ENCODE measurements around the gene MLH1. TPM values are rescaled to one million over a fixed set of nuclear protein-coding genes. Genes with fewer than 3 reads are reported as not detected.
A peak's percentile ranks its signal among the peaks of the same experiment; 100 is the strongest.

The MLH1 gene
- total and polyA plus RNA-seq, 4 experiments from 2014 or later: 15.6 to 33.8 (median 24.6) TPM

DNA sequence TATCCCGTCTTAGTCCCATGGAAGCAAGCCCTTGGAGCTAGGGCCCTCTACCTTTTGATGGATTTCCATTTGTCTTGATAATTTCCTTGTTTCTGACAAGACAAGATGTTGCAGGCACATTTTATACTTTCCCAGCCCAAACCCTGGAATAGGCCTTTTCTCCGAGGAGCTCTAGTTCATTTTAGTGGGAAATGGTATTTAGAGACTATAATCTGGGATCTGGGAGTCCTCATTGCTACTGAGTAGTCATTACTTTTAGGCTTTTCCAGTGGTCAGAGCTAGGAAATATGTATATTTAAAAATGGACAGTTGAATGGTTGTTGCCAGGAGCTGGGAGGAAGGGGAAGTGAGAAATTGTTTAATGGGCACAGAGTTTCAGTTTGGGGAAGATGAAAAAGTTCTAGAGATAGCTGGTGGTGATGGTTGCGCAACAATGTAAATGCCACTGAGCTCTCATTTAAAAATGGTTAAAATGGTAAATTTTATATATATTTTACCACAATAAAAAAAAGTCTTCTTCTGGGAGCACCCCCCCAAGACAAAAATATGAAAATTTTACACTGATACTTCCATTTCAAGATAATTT, 31.6 kb downstream of the MLH1 start:
- H3K4me3 ChIP-seq (ENCODE audit: low read length in 2 of 2): no peak overlapping the region
- peak overlapping the region in 1 of 7 donors; percentile 3 for H3K27ac Mint-ChIP-seq
- peaks cover 63 to 88% of the 10 kb centered on the region in 2 donors for H3K36me3 Mint-ChIP-seq
- DNase-seq: no peak
- ChIA-PET CTCF (ENCODE audit: partially characterized antibody) (interaction anchor here (0.7 to 2.7 kb wide), 9 partner anchors 10 to 231 kb away, joined by 3 to 28 read pairs (median 3); no protein-coding TSS in a partner anchor), POLR2A (ENCODE audit: partially characterized antibody) (no interaction called here)
- peaks cover 2 to 7% (median 4%) of the 10 kb centered on the region in 4 donors for H3K4me1 Mint-ChIP-seq
- H3K4me3 Mint-ChIP-seq: no peak overlapping the region
- H3K9me3 Mint-ChIP-seq: peaks cover 0 to 2% (median 0%) of the 10 kb centered on the region in 8 donors
- H3K4me1 ChIP-seq (ENCODE audit: insufficient read depth, low read length): no peaks in the 10 kb centered on the region
- H3K27ac ChIP-seq (ENCODE audit: low read depth, low read length): no peak overlapping the region
- no peaks in the 10 kb centered on the region for H3K27me3 ChIP-seq (ENCODE audit: insufficient read depth, low read length)
- H3K36me3 ChIP-seq (ENCODE audit: insufficient read depth, low read length): peaks cover 47% of the 10 kb centered on the region
- no peaks in the 10 kb centered on the region for H3K9me3 ChIP-seq (ENCODE audit: control insufficient read depth in 1 of 2, low read length in 2 of 2)
- intact Hi-C loops (cut with micrococcal nuclease): loop anchor here (1.0 kb wide), 1 partner anchor 188 kb away; no protein-coding TSS in a partner anchor
- no peaks in the 10 kb centered on the region for H3K27me3 Mint-ChIP-seq

DNA sequence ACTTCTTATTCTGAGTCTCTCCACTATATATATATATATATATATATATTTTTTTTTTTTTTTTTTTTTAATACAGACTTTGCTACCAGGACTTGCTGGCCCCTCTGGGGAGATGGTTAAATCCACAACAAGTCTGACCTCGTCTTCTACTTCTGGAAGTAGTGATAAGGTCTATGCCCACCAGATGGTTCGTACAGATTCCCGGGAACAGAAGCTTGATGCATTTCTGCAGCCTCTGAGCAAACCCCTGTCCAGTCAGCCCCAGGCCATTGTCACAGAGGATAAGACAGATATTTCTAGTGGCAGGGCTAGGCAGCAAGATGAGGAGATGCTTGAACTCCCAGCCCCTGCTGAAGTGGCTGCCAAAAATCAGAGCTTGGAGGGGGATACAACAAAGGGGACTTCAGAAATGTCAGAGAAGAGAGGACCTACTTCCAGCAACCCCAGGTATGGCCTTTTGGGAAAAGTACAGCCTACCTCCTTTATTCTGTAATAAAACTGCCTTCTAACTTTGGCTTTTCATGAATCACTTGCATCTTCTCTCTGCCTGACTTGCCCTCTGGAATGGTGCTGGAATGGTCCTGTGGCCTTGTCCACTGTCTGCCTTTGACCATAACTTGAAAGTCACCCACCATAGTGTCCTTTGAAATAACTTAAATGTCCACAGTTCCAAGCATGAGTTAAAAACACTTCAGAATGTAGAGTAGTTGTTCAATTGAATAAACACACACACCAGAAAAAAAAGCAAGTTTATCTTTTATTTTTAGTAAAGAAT, 32.4 kb downstream of the MLH1 start:
- H3K27me3 ChIP-seq (ENCODE audit: insufficient read depth, low read length): no peaks in the 10 kb centered on the region
- H3K9me3 ChIP-seq (ENCODE audit: control insufficient read depth in 1 of 2, low read length in 2 of 2): no peaks in the 10 kb centered on the region
- peaks cover 41% of the 10 kb centered on the region for H3K36me3 ChIP-seq (ENCODE audit: insufficient read depth, low read length)
- no peak overlapping the region for H3K4me3 Mint-ChIP-seq
- H3K27ac ChIP-seq (ENCODE audit: low read depth, low read length): no peak overlapping the region
- ChIA-PET POLR2A (ENCODE audit: partially characterized antibody) (no interaction called here), CTCF (ENCODE audit: partially characterized antibody) (interaction anchor here (1.0 to 2.7 kb wide), 6 partner anchors 9 to 231 kb away, joined by 3 to 28 read pairs (median 4); no protein-coding TSS in a partner anchor)
- H3K4me3 ChIP-seq (ENCODE audit: low read length in 2 of 2): no peak overlapping the region
- peaks cover 0 to 2% (median 0%) of the 10 kb centered on the region in 8 donors for H3K9me3 Mint-ChIP-seq
- peaks cover 58 to 86% of the 10 kb centered on the region in 2 donors for H3K36me3 Mint-ChIP-seq
- peak overlapping the region in 3 of 7 donors; percentile 25 to 57 (median 30) for H3K27ac Mint-ChIP-seq
- no peaks in the 10 kb centered on the region for H3K4me1 ChIP-seq (ENCODE audit: insufficient read depth, low read length)
- intact Hi-C loops (cut with micrococcal nuclease): no loop called here
- peaks cover 2 to 7% (median 4%) of the 10 kb centered on the region in 4 donors for H3K4me1 Mint-ChIP-seq
- no peak for DNase-seq
- H3K27me3 Mint-ChIP-seq: no peaks in the 10 kb centered on the region

DNA sequence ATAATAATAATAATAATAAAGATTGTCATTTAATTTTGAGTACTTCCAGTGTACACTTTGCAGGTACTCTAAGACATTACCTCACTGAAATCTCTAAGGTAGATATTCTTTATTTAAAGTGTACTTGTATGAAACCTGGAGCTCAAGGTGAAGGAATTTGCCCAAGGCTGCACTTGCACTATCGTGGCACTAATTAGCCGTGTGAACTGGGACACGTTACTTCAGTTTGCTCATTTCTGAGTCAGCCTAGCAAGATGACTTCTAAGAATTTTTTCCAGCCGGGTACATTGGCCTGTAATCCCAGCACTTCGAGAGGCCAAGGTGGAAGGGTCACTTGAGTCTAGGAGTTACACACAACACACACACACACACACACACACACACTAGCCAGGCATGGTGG, 33.5 kb downstream of the MLH1 start:
- intact Hi-C loops (cut with micrococcal nuclease): no loop called here

DNA sequence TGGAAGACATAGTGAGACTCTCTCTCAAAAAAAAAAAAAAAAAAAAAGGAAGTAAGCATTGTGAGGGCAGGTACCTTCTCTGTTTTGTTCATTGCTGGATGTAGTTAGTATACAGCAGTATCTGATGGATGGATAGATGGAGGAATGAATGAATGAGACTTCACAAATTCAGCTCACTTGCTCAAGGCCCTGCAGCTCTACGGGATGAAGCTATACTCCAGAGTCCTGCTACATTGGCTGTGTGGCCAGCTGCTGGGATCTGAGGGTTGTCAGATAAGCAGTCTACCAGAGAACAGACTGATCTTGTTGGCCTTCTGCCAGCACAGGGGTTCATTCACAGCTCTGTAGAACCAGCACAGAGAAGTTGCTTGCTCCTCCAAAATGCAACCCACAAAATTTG, 35.0 kb downstream of the MLH1 start:
- Histone ChIP-seq H3K4me3 (ENCODE audit: low read length in 2 of 2) (no peak overlapping the region), H3K27me3 (ENCODE audit: insufficient read depth, low read length) (no peaks in the 10 kb centered on the region), H3K36me3 (ENCODE audit: insufficient read depth, low read length) (peaks cover 24% of the 10 kb centered on the region), H3K9me3 (ENCODE audit: control insufficient read depth in 1 of 2, low read length in 2 of 2) (no peaks in the 10 kb centered on the region), H3K4me1 (ENCODE audit: insufficient read depth, low read length) (no peaks in the 10 kb centered on the region), H3K27ac (ENCODE audit: low read depth, low read length) (no peak overlapping the region)
- Mint-ChIP-seq H3K27ac (peak overlapping the region in 1 of 7 donors; percentile 18), H3K9me3 (peaks cover 0 to 3% (median 0%) of the 10 kb centered on the region in 8 donors), H3K27me3 (no peaks in the 10 kb centered on the region), H3K36me3 (peaks cover 60 to 87% of the 10 kb centered on the region in 2 donors), H3K4me3 (no peak overlapping the region), H3K4me1 (peaks cover 0 to 3% (median under 1%) of the 10 kb centered on the region in 4 donors)
- POLR2A ChIA-PET (ENCODE audit: partially characterized antibody): no interaction called here
- DNase-seq: no peak
- intact Hi-C loops (cut with micrococcal nuclease): no loop called here
- CTCF ChIA-PET (ENCODE audit: partially characterized antibody): interaction anchor here (1.0 kb wide), 1 partner anchor 57 kb away, joined by 3 read pairs; no protein-coding TSS in a partner anchor

More for the DNA sequence above, 33.5 kb downstream of the MLH1 start:
- POLR2A ChIA-PET (ENCODE audit: partially characterized antibody): no interaction called here
- H3K36me3 ChIP-seq (ENCODE audit: insufficient read depth, low read length): peaks cover 37% of the 10 kb centered on the region
- Mint-ChIP-seq H3K36me3 (peaks cover 59 to 86% of the 10 kb centered on the region in 2 donors), H3K9me3 (peaks cover 0 to 2% (median 0%) of the 10 kb centered on the region in 8 donors), H3K27ac (no peak overlapping the region), H3K4me1 (peaks cover 0 to 5% (median 2%) of the 10 kb centered on the region in 4 donors), H3K4me3 (no peak overlapping the region), H3K27me3 (no peaks in the 10 kb centered on the region)
- DNase-seq: no peak
- H3K27ac ChIP-seq (ENCODE audit: low read depth, low read length): no peak overlapping the region
- no peaks in the 10 kb centered on the region for H3K9me3 ChIP-seq (ENCODE audit: control insufficient read depth in 1 of 2, low read length in 2 of 2)
- CTCF ChIA-PET (ENCODE audit: partially characterized antibody): no interaction called here
- no peaks in the 10 kb centered on the region for H3K4me1 ChIP-seq (ENCODE audit: insufficient read depth, low read length)
- no peaks in the 10 kb centered on the region for H3K27me3 ChIP-seq (ENCODE audit: insufficient read depth, low read length)
- H3K4me3 ChIP-seq (ENCODE audit: low read length in 2 of 2): no peak overlapping the region

DNA sequence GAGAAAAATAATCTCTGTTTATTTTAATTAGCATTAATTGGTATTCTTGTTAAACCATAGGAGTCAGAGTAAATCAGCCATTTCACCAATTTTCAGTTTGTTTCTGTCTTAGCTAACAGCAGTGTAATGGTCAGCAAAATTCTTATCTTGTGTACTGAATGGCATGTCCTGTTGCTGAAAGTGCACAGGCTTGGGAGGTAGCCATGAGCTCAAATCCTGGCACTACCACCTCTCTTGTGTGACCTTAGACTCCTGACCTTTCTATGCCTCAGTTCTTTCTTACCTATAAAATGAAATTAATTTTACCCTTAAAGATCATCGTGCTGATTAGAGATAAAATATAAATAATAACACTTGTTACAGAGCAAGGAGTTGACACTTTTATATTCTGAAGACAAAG, 35.8 kb downstream of the MLH1 start:
- peaks cover 64 to 84% of the 10 kb centered on the region in 2 donors for H3K36me3 Mint-ChIP-seq
- peaks cover 0 to 5% (median 0%) of the 10 kb centered on the region in 8 donors for H3K9me3 Mint-ChIP-seq
- no peaks in the 10 kb centered on the region for H3K27me3 ChIP-seq (ENCODE audit: insufficient read depth, low read length)
- H3K36me3 ChIP-seq (ENCODE audit: insufficient read depth, low read length): peaks cover 26% of the 10 kb centered on the region
- intact Hi-C loops (cut with micrococcal nuclease): no loop called here
- no peaks in the 10 kb centered on the region for H3K27me3 Mint-ChIP-seq
- H3K9me3 ChIP-seq (ENCODE audit: control insufficient read depth in 1 of 2, low read length in 2 of 2): no peaks in the 10 kb centered on the region
- no peak for DNase-seq
- no peaks in the 10 kb centered on the region for H3K4me1 ChIP-seq (ENCODE audit: insufficient read depth, low read length)
- H3K4me3 Mint-ChIP-seq: no peak overlapping the region
- no peak overlapping the region for H3K4me3 ChIP-seq (ENCODE audit: low read length in 2 of 2)
- no peak overlapping the region for H3K27ac Mint-ChIP-seq
- H3K4me1 Mint-ChIP-seq: peaks cover 0 to 3% (median under 1%) of the 10 kb centered on the region in 4 donors
- no peak overlapping the region for H3K27ac ChIP-seq (ENCODE audit: low read depth, low read length)
- POLR2A ChIA-PET (ENCODE audit: partially characterized antibody): no interaction called here
- CTCF ChIA-PET (ENCODE audit: partially characterized antibody): interaction anchor here (1.0 to 1.5 kb wide), 2 partner anchors 70 to 184 kb away, joined by 3 to 5 read pairs; no protein-coding TSS in a partner anchor

DNA sequence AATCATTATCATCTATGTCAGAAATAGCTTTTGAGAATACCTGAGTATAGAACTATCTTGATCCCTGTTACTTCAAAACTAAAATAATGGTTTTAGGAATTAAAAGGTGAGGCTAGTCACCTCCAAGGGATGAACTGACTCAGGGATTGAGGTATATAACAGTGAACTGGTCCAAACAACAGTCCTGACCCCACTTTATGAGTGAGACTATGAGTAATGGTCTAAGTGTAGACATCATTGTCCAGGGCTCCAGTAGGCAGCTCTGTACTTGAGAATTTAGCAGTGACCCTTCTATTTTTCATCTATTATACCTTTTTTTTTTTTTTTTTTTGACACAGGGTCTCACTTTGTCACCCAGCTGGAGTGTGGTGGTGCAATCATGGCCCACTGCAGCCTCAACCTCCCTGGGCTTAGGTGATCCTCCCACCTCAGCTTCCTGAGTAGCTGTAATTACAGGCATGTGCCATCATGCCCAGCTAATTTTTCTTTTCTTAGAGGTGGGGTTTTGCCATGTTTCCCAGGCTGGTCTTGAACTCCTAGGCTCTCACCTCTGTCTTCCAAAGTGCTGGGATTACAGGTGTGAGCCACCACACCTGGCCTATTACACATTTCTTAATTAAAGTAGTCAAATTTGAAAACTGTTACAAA, 36.3 kb downstream of the MLH1 start:
- Histone ChIP-seq H3K4me1 (ENCODE audit: insufficient read depth, low read length) (no peaks in the 10 kb centered on the region), H3K36me3 (ENCODE audit: insufficient read depth, low read length) (peaks cover 28% of the 10 kb centered on the region), H3K4me3 (ENCODE audit: low read length in 2 of 2) (no peak overlapping the region), H3K9me3 (ENCODE audit: control insufficient read depth in 1 of 2, low read length in 2 of 2) (no peaks in the 10 kb centered on the region), H3K27ac (ENCODE audit: low read depth, low read length) (no peak overlapping the region), H3K27me3 (ENCODE audit: insufficient read depth, low read length) (no peaks in the 10 kb centered on the region)
- intact Hi-C loops (cut with micrococcal nuclease): no loop called here
- no peak overlapping the region for H3K27ac Mint-ChIP-seq
- peaks cover 0 to 3% (median under 1%) of the 10 kb centered on the region in 4 donors for H3K4me1 Mint-ChIP-seq
- peaks cover 63 to 82% of the 10 kb centered on the region in 2 donors for H3K36me3 Mint-ChIP-seq
- no peak overlapping the region for H3K4me3 Mint-ChIP-seq
- ChIA-PET CTCF (ENCODE audit: partially characterized antibody) (interaction anchor here (1.0 to 1.5 kb wide), 2 partner anchors 71 to 184 kb away, joined by 3 to 5 read pairs; no protein-coding TSS in a partner anchor), POLR2A (ENCODE audit: partially characterized antibody) (no interaction called here)
- DNase-seq: no peak
- no peaks in the 10 kb centered on the region for H3K27me3 Mint-ChIP-seq
- peaks cover 0 to 5% (median 0%) of the 10 kb centered on the region in 8 donors for H3K9me3 Mint-ChIP-seq

All from CD4-positive, alpha-beta memory T cell (primary cell).